MM.1S (cell line): Measurements from ENCODE around the gene ADCY3.

Experiments used
- EZH2 ChIP-seq: fragments of 300-600 bp; sonication (generic); optimal IDR thresholded peaks from 2 replicates; pipeline ENCODE3; 2017; ENCODE audit warnings: low read depth, mild to moderate bottlenecking, antibody characterized with exemption, low read length, mixed read lengths
- TF ChIP-seq, protein P1 (sequence below): fragments of 300-600 bp; sonication (generic); IDR thresholded peaks from 2 replicates; pipeline ENCODE4 v1.5.1; 2016; ENCODE audit warnings: antibody characterized with exemption, low read length, mixed read lengths

DNA sequence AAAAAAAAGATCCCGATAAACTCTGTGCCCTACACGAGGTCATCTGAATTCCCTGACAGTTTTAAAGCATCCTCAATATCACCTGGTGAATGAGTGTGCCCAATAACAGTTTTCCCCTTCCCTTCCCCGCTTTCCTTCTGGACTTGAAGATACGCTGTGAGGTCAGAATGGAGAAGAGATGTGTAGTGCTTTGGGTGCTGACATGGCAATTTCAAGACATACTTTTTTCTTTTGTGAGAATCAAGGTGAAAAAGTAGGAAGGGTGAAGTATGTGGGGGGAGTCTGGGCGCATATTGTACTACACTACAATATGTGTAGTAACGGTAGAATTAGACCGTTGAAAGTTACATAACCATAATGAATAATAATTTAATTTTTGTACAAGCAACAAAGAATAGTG lies 30.1 kb upstream of the ADCY3 start:
- no peak for TF ChIP-seq EZH2
- TF ChIP-seq, protein P1, sequence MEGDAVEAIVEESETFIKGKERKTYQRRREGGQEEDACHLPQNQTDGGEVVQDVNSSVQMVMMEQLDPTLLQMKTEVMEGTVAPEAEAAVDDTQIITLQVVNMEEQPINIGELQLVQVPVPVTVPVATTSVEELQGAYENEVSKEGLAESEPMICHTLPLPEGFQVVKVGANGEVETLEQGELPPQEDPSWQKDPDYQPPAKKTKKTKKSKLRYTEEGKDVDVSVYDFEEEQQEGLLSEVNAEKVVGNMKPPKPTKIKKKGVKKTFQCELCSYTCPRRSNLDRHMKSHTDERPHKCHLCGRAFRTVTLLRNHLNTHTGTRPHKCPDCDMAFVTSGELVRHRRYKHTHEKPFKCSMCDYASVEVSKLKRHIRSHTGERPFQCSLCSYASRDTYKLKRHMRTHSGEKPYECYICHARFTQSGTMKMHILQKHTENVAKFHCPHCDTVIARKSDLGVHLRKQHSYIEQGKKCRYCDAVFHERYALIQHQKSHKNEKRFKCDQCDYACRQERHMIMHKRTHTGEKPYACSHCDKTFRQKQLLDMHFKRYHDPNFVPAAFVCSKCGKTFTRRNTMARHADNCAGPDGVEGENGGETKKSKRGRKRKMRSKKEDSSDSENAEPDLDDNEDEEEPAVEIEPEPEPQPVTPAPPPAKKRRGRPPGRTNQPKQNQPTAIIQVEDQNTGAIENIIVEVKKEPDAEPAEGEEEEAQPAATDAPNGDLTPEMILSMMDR = no peak
